Right atrium auricular region (tissue), 2 donors: ENCODE data around the gene PRKCA. TPM values are rescaled to one million over a fixed set of nuclear protein-coding genes. Genes with fewer than 3 reads are reported as not detected.

Experiments
- DNase-seq: peaks from one replicate; pipeline ENCODE4 v3.0.0-alpha.2; 2019; ENCODE audit warnings: low spot score
- H3K27ac ChIP-seq, 2 donors: fragments of 200-600 bp; sonication (generic); 1 replicate in 1 of 2; 2 replicates in 1 of 2; pipeline ENCODE4 v1.5.1; 2016 to 2019
- H3K27me3 ChIP-seq, 2 donors: fragments of 200-600 bp; sonication (generic); one replicate each; pipeline versions ENCODE4 v1.5.1 to v1.6.0; 2017 to 2019
- H3K36me3 ChIP-seq: fragments of 200-600 bp; sonication (generic); one replicate; pipeline ENCODE4 v1.5.1; 2016
- H3K4me1 ChIP-seq, 2 donors: fragments of 200-600 bp; sonication (generic); one replicate each; pipeline versions ENCODE4 v1.5.1 to v1.6.0; 2017 to 2019
- H3K4me3 ChIP-seq, 2 donors: fragments of 200-600 bp; sonication (generic); 1 replicate in 1 of 2; 2 replicates in 1 of 2; pipeline ENCODE4 v1.5.1; 2017 to 2019; ENCODE audit warnings: mild to moderate bottlenecking in 1 of 2, moderate library complexity in 1 of 2
- H3K9me3 ChIP-seq, 2 donors: fragments of 200-600 bp; sonication (generic); one replicate each; pipeline ENCODE4 v1.5.1; 2019
- CTCF ChIP-seq, 2 donors: fragments of 200-600 bp; sonication (generic); IDR thresholded peaks; one replicate each; pipeline ENCODE4 v1.5.1; 2019; ENCODE audit warnings: antibody characterized with exemption in 2 of 2
- total RNA-seq, 2 donors: library from RNA; depleted of rRNA; stranded (reverse); fragments of >200 nt; gene quantifications; one replicate each; pipeline ENCODE4 v1.1.0, GENCODE V29; 2016

The PRKCA gene
- total RNA-seq, 2 donors from 2014 or later: 6.4 to 6.6 TPM

- H3K4me3 ChIP-seq: no peak overlapping the region
- H3K27ac ChIP-seq: no peak overlapping the region
- no peaks in the 10 kb centered on the region for H3K36me3 ChIP-seq
- H3K27me3 ChIP-seq: no peaks in the 10 kb centered on the region
- DNase-seq: peak; percentile 78
- no peaks in the 10 kb centered on the region for H3K4me1 ChIP-seq
- TF ChIP-seq CTCF (IDR thresholded peaks at IDR 0.05): peak; percentile 43 to 81
- H3K9me3 ChIP-seq: no peaks in the 10 kb centered on the region
Measured at GRCh38 chr17:66567234-66568170, 265.1 kb downstream of the PRKCA start.

DNA sequence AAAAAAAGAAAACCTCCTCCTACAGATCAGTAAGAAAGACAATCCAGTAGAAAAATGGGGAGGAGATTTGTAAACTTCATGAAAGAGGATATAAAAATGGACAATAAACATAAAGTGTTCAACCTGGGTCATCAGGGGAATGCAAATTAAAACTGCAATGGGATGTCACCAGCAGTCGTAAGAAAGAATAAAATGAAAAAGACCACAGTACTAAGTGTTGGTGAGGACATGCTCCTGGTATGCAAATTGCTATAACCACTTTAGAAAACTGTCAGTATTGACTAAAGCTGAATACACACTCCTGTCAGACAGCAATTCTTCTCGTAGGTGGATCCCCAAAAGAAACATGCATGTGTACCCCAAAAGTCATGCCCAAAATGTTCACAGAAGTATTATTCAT lies 267.2 kb downstream of the PRKCA start:
- Histone ChIP-seq H3K9me3 (no peaks in the 10 kb centered on the region), H3K4me1 (no peaks in the 10 kb centered on the region), H3K27ac (no peak overlapping the region), H3K36me3 (no peaks in the 10 kb centered on the region), H3K27me3 (no peaks in the 10 kb centered on the region), H3K4me3 (no peak overlapping the region)
- no peak for DNase-seq
- TF ChIP-seq CTCF (IDR thresholded peaks at IDR 0.05): no peak

DNA sequence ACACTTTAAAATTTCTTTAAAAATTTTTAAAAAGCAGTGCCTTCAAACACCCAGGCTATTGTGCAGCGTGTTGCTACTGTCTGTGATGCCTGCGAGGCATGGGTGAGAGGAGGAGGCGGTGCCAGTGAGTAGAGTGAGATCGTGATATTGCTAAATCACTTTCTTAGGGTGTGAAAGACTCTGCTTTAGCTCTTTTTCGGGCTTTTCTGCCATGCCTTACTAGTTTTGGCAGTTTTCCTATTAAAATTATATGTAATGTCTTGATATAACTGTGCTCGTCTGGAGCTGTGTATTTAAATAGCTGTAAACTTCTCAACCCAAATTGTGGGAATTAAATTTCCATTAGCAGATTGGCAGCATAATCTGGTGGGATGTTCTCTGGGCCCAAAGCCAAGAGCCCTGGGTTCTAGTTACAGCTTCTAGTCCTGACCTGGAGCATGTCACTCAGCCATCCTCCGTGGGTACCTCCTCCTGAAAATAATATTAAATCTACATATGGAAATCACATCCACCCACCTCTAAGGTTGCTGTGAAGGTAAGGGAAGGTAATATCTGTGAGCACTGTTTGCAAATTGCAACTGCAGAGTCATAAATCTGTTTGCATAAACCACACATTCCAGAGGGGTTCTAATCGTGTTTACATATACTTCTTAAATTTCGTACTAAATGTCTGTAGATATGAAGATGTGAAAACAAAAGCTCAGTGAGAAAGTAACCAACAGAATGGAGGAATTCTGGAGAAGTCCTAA lies 268.2 kb downstream of the PRKCA start:
- no peaks in the 10 kb centered on the region for H3K9me3 ChIP-seq
- H3K27me3 ChIP-seq: no peaks in the 10 kb centered on the region
- no peak for DNase-seq
- no peaks in the 10 kb centered on the region for H3K4me1 ChIP-seq
- H3K36me3 ChIP-seq: no peaks in the 10 kb centered on the region
- H3K27ac ChIP-seq: no peak overlapping the region
- H3K4me3 ChIP-seq: no peak overlapping the region
- no peak for TF ChIP-seq CTCF (IDR thresholded peaks at IDR 0.05)

DNA sequence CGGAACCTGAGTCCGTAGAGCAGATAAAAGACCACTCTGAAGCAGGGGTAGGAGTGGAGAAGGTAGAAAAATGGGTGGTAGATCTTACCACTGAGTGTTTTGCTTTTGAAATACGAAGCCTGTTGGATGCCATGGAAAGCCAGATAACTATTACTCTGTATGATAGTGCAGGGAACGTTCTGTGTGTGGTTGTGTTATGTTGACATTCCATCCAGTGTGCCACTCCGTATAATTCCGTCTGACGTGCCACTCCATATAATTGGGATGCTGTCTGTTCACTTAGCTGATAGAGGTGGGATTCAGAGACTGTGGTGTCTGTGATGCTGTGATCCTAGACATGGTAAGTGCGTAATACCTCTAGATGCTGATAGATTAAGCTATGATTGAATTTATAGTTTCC lies 269.3 kb downstream of the PRKCA start:
- Histone ChIP-seq H3K27me3 (no peaks in the 10 kb centered on the region), H3K9me3 (no peaks in the 10 kb centered on the region), H3K36me3 (no peaks in the 10 kb centered on the region), H3K4me3 (no peak overlapping the region), H3K27ac (no peak overlapping the region), H3K4me1 (no peaks in the 10 kb centered on the region)
- TF ChIP-seq CTCF (IDR thresholded peaks at IDR 0.05): no peak
- DNase-seq: no peak

- Histone ChIP-seq H3K27ac (no peak overlapping the region), H3K4me3 (no peak overlapping the region), H3K9me3 (no peaks in the 10 kb centered on the region), H3K36me3 (no peaks in the 10 kb centered on the region), H3K4me1 (no peaks in the 10 kb centered on the region), H3K27me3 (no peaks in the 10 kb centered on the region)
- no peak for DNase-seq
- no peak for TF ChIP-seq CTCF (IDR thresholded peaks at IDR 0.05)
Measured at GRCh38 chr17:66573078-66573477, 270.7 kb downstream of the PRKCA start.
